OCI-LY7 (cell line): ENCODE data around the gene SMG6.

Experiments used
- CTCF ChIP-seq: fragments of 200-600 bp; sonication (generic); conservative IDR thresholded peaks from 2 replicates; pipeline ENCODE4 v1.5.1; 2014; ENCODE audit warnings: mild to moderate bottlenecking, antibody characterized with exemption, low read length, moderate library complexity, mixed read lengths
- EZH2phosphoT487 ChIP-seq: fragments of 200-600 bp; sonication (generic); IDR thresholded peaks from 2 replicates; pipeline ENCODE4 v1.6.1; 2018; ENCODE audit warnings: low read depth, borderline replicate concordance, mild to moderate bottlenecking, mixed run types, antibody characterized with exemption, low read length, moderate library complexity, mixed read lengths

GRCh38 chr17:2108170-2108569, 195.4 kb downstream of the SMG6 start:
- TF ChIP-seq CTCF (no peak), EZH2phosphoT487 (no peak)
